HepG2 (cell line): ENCODE data around the gene CYTH2.

Experiments
- E2F1 ChIP-seq: sonication (generic); formaldehyde crosslinking; IDR thresholded peaks from 2 replicates; pipeline ENCODE4 v1.5.0; 2020; ENCODE audit warnings: missing genetic modification reagents
- EZH2 ChIP-seq: conservative IDR thresholded peaks from 2 replicates; pipeline ENCODE4 v1.6.1; 2012; ENCODE audit warnings: mild to moderate bottlenecking, low read depth, low read length, moderate library complexity
- FOXJ3 ChIP-seq: sonication (generic); formaldehyde crosslinking; IDR thresholded peaks from 2 replicates; pipeline ENCODE4 v1.4.0; 2020; ENCODE audit warnings: missing genetic modification reagents, mild to moderate bottlenecking, borderline replicate concordance
- NFE2L1 ChIP-seq: sonication (generic); formaldehyde crosslinking; IDR thresholded peaks from 2 replicates; pipeline ENCODE4 v1.4.0; 2020; ENCODE audit warnings: missing genetic modification reagents, mild to moderate bottlenecking, borderline replicate concordance
- NFIC ChIP-seq: IDR thresholded peaks from 2 replicates; pipeline ENCODE4 v1.6.1; 2012; ENCODE audit warnings: mild to moderate bottlenecking, low read length, inconsistent platforms
- PHF8 ChIP-seq: sonication (generic); formaldehyde crosslinking; IDR thresholded peaks from 2 replicates; pipeline ENCODE4 v1.5.0; 2020; ENCODE audit warnings: missing genetic modification reagents
- SMYD3 ChIP-seq: sonication (generic); formaldehyde crosslinking; IDR thresholded peaks from 2 replicates; pipeline ENCODE4 v1.8.1; 2023; ENCODE audit warnings: mild to moderate bottlenecking, missing genetic modification reagents
- SNRNP70 ChIP-seq: fragments of 200-400 bp; formaldehyde crosslinking; IDR thresholded peaks from 2 replicates; pipeline ENCODE4 v1.6.1; 2017; ENCODE audit warnings: mild to moderate bottlenecking, low read depth, low read length, moderate library complexity
- ZFP41 ChIP-seq: sonication (generic); formaldehyde crosslinking; IDR thresholded peaks from 2 replicates; pipeline ENCODE4 v1.4.0; 2020; ENCODE audit warnings: mild to moderate bottlenecking, missing genetic modification reagents, borderline replicate concordance
- ZNF101 ChIP-seq: sonication (generic); formaldehyde crosslinking; IDR thresholded peaks from 2 replicates; pipeline ENCODE4 v1.4.0; 2020; ENCODE audit warnings: mild to moderate bottlenecking, low read depth, missing genetic modification reagents, borderline replicate concordance
- ZNF616 ChIP-seq: sonication (generic); formaldehyde crosslinking; IDR thresholded peaks from 2 replicates; pipeline ENCODE4 v1.5.0; 2020; ENCODE audit warnings: low read depth, mild to moderate bottlenecking, missing genetic modification reagents
- ZNF639 ChIP-seq: conservative IDR thresholded peaks from 2 replicates; pipeline ENCODE4 v1.6.1; 2018; ENCODE audit warnings: missing genetic modification reagents
- TF ChIP-seq, protein P1 (sequence below): sonication (generic); formaldehyde crosslinking; IDR thresholded peaks from 2 replicates; pipeline ENCODE4 v1.5.0; 2020; ENCODE audit warnings: mild to moderate bottlenecking, missing genetic modification reagents, moderate library complexity
- TF ChIP-seq, protein P2 (sequence below): IDR thresholded peaks from 2 replicates; pipeline ENCODE4 v1.6.1; 2012; ENCODE audit warnings: inconsistent platforms

DNA sequence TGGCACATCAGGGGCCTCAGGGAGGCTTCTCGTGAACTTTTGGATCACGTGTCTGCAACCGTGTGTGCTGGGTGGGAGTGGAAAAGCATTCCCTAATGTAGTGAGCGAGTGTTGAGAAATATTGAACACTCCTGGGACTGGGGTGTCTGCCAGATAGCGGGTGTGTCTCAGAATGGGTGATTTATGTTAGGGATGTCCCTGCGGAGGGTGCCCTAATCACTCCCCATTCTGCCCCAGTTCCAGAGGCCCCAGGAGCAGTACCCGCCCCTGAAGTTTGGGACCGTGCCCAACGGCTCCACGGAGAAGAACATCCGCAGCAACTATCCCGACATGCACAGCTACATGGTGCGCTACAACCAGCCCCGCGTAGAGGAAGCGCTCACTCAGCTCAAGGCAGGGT, 47.6 kb upstream of the CYTH2 start:
- TF ChIP-seq PHF8 (CRISPR knock-in tag) (no peak), NFIC (no peak), ZNF616 (no peak), ZNF101 (CRISPR knock-in tag) (no peak), NFE2L1 (CRISPR knock-in tag) (no peak), E2F1 (CRISPR knock-in tag) (no peak), EZH2 (no peak), ZFP41 (CRISPR knock-in tag) (no peak), FOXJ3 (CRISPR knock-in tag) (no peak), SNRNP70 (no peak), SMYD3 (CRISPR knock-in tag) (no peak), ZNF639 (CRISPR knock-in tag) (no peak)
- TF ChIP-seq, protein P1, sequence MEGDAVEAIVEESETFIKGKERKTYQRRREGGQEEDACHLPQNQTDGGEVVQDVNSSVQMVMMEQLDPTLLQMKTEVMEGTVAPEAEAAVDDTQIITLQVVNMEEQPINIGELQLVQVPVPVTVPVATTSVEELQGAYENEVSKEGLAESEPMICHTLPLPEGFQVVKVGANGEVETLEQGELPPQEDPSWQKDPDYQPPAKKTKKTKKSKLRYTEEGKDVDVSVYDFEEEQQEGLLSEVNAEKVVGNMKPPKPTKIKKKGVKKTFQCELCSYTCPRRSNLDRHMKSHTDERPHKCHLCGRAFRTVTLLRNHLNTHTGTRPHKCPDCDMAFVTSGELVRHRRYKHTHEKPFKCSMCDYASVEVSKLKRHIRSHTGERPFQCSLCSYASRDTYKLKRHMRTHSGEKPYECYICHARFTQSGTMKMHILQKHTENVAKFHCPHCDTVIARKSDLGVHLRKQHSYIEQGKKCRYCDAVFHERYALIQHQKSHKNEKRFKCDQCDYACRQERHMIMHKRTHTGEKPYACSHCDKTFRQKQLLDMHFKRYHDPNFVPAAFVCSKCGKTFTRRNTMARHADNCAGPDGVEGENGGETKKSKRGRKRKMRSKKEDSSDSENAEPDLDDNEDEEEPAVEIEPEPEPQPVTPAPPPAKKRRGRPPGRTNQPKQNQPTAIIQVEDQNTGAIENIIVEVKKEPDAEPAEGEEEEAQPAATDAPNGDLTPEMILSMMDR (CRISPR knock-in tag): no peak
- TF ChIP-seq, protein P2, sequence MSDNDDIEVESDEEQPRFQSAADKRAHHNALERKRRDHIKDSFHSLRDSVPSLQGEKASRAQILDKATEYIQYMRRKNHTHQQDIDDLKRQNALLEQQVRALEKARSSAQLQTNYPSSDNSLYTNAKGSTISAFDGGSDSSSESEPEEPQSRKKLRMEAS: no peak
